A549 (cell line): ENCODE data around the gene FAM13A. TPM values are rescaled to one million over a fixed set of nuclear protein-coding genes. Genes with fewer than 3 reads are reported as not detected.

Experiments used
- ATAC-seq, 2 experiments: fragments of 200-7000 bp in 1 of 2; fragments of >200 bp in 1 of 2; cut with Nextera tagmentation in 1 of 2; cut with Tn5 transposase in 1 of 2; 3 replicates each; pipeline versions ENCODE4 v1.8.0 to v1.9.1; 2018 to 2020; ENCODE audit warnings: mild to moderate bottlenecking in 1 of 2, moderate library complexity in 1 of 2
- CTCF ChIA-PET: fragments of 300-600 bp; sonication (Branson Sonifier 250); formaldehyde crosslinking; extraction: SDS; loops from one replicate; lab custom pipeline; 2021; ENCODE audit warnings: antibody characterized with exemption, inconsistent platforms; lab: Yijun Ruan, JAX
- POLR2A ChIA-PET: fragments of 350-600 bp; formaldehyde crosslinking; extraction: SDS; loops from one replicate; lab custom pipeline; 2021; ENCODE audit warnings: antibody characterized with exemption, inconsistent platforms; lab: Yijun Ruan, JAX
- DNase-seq, 2 experiments: peaks; one replicate each; pipeline versions ENCODE4 v3.0.0 to v3.0.0-alpha.2; 2011 to 2016; ENCODE audit warnings: low read depth in 1 of 2, low spot score in 1 of 2
- FAIRE-seq: peaks from 2 replicates; lab custom pipeline; 2011; peaks lifted over from hg19 to GRCh38; lab: Jason Lieb, UNC
- H3K27ac ChIP-seq, 2 experiments: fragments of >200 bp; sonication (Bioruptor Twin); formaldehyde crosslinking; 3 replicates each; pipeline ENCODE4 v1.5.1; 2016 to 2017
- H3K4me1 ChIP-seq: fragments of >200 bp; sonication (Bioruptor Twin); formaldehyde crosslinking; 3 replicates; pipeline ENCODE4 v1.6.1; 2016
- H3K4me2 ChIP-seq: fragments of >200 bp; sonication (Bioruptor Twin); formaldehyde crosslinking; 3 replicates; pipeline ENCODE4 v1.6.1; 2016
- H3K4me3 ChIP-seq: fragments of >200 bp; sonication (Bioruptor Twin); formaldehyde crosslinking; 3 replicates; pipeline ENCODE4 v1.5.1; 2016
- H3K9me3 ChIP-seq: fragments of >200 bp; sonication (Bioruptor Twin); formaldehyde crosslinking; 3 replicates; pipeline ENCODE4 v1.6.1; 2016
- BHLHE40 ChIP-seq: IDR thresholded peaks from 2 replicates; pipeline ENCODE4 v1.6.1; 2012; ENCODE audit warnings: low read depth, low read length, inconsistent platforms
- CTCF ChIP-seq: fragments of >200 bp; sonication (Bioruptor Twin); formaldehyde crosslinking; IDR thresholded peaks from 3 replicates; pipeline ENCODE4 v1.5.1; 2016
- E2F6 ChIP-seq: IDR thresholded peaks from 2 replicates; pipeline ENCODE4 v1.6.1; 2012; ENCODE audit warnings: low read depth, borderline replicate concordance
- EHF ChIP-seq: fragments of 250-450 bp; sonication (Bioruptor Pico); IDR thresholded peaks from 2 replicates; pipeline ENCODE4 v1.5.0; 2020; ENCODE audit warnings: mild to moderate bottlenecking
- ESRRA ChIP-seq: fragments of 150-350 bp; IDR thresholded peaks from 2 replicates; pipeline ENCODE4 v1.6.1; 2014; ENCODE audit warnings: mild to moderate bottlenecking, low read length, borderline replicate concordance
- FOSL2 ChIP-seq, 2 experiments: fragments of 450-650 bp in 1 of 2; fragments of >200 bp in 1 of 2; sonication (Bioruptor Twin) in 1 of 2; formaldehyde crosslinking; IDR thresholded peaks; 2 replicates each; pipeline versions ENCODE4 v1.5.0 to v1.6.1; 2016 to 2020; ENCODE audit warnings: mild to moderate bottlenecking in 1 of 2, moderate library complexity in 1 of 2
- GATA3 ChIP-seq: IDR thresholded peaks from 2 replicates; pipeline ENCODE4 v1.6.1; 2012; ENCODE audit warnings: borderline replicate concordance
- HDAC2 ChIP-seq: fragments of 200-600 bp; sonication (generic); IDR thresholded peaks from 2 replicates; pipeline ENCODE4 v1.6.1; 2016
- HEYL ChIP-seq: fragments of 250-450 bp; sonication (Bioruptor Pico); IDR thresholded peaks from 2 replicates; pipeline ENCODE4 v1.8.0; 2021; ENCODE audit warnings: mild to moderate bottlenecking, moderate library complexity
- HOXA7 ChIP-seq: fragments of 250-450 bp; sonication (Bioruptor Pico); IDR thresholded peaks from 2 replicates; pipeline ENCODE4 v1.5.0; 2020; ENCODE audit warnings: mild to moderate bottlenecking, moderate library complexity
- HOXB5 ChIP-seq: fragments of 250-450 bp; sonication (Bioruptor Pico); IDR thresholded peaks from 2 replicates; pipeline ENCODE4 v1.5.0; 2020; ENCODE audit warnings: mild to moderate bottlenecking, moderate library complexity
- MAFK ChIP-seq: fragments of 450-650 bp; IDR thresholded peaks from 2 replicates; pipeline ENCODE4 v1.6.1; 2014; ENCODE audit not compliant: partially characterized antibody
- MAX ChIP-seq: IDR thresholded peaks from 2 replicates; pipeline ENCODE4 v1.6.1; 2012
- MAZ ChIP-seq: fragments of 150-350 bp; IDR thresholded peaks from 2 replicates; pipeline ENCODE4 v1.6.1; 2014; ENCODE audit warnings: antibody characterized with exemption, low read depth, low read length, borderline replicate concordance
- NPAS2 ChIP-seq: fragments of 250-450 bp; sonication (Bioruptor Pico); IDR thresholded peaks from 2 replicates; pipeline ENCODE4 v1.8.0; 2022; ENCODE audit warnings: mild to moderate bottlenecking, moderate library complexity, borderline replicate concordance
- NR3C1 ChIP-seq: fragments of >200 bp; sonication (Bioruptor Twin); formaldehyde crosslinking; IDR thresholded peaks from 3 replicates; pipeline ENCODE4 v1.6.1; 2017
- POLR2A ChIP-seq: IDR thresholded peaks from 2 replicates; pipeline ENCODE4 v1.6.1; 2012; ENCODE audit warnings: mild to moderate bottlenecking, low read length
- POLR2AphosphoS2 ChIP-seq: conservative IDR thresholded peaks from 2 replicates; pipeline ENCODE4 v1.6.1; 2012; ENCODE audit warnings: low read length, improper control_type of control experiment, inconsistent platforms
- REST ChIP-seq: fragments of 200-600 bp; sonication (generic); IDR thresholded peaks from 2 replicates; pipeline ENCODE4 v1.6.1; 2016; ENCODE audit warnings: antibody characterized with exemption, mild to moderate bottlenecking, moderate library complexity
- RFX5 ChIP-seq: fragments of 450-650 bp; IDR thresholded peaks from 2 replicates; pipeline ENCODE4 v1.7.1; 2014; ENCODE audit warnings: antibody characterized with exemption, mild to moderate bottlenecking, moderate library complexity
- RNF2 ChIP-seq: fragments of 200-600 bp; sonication (generic); IDR thresholded peaks from 2 replicates; pipeline ENCODE4 v1.6.1; 2016; ENCODE audit warnings: low read depth, mild to moderate bottlenecking, antibody characterized with exemption, moderate library complexity, borderline replicate concordance
- USF2 ChIP-seq: fragments of 450-650 bp; IDR thresholded peaks from 2 replicates; pipeline ENCODE4 v1.6.1; 2014; ENCODE audit warnings: antibody characterized with exemption
- ZC3H11A ChIP-seq: fragments of 450-650 bp; IDR thresholded peaks from 2 replicates; pipeline ENCODE4 v1.6.1; 2014; ENCODE audit warnings: antibody characterized with exemption, mild to moderate bottlenecking
- ZFP36 ChIP-seq: fragments of 450-650 bp; IDR thresholded peaks from 2 replicates; pipeline ENCODE4 v1.6.1; 2014; ENCODE audit warnings: borderline replicate concordance; ENCODE audit not compliant: partially characterized antibody
- WGBS: methylation state at CpG from one replicate; pipeline ENCODE4 v1.1.6; 2017; ENCODE audit errors: missing lambda C conversion rate; 5-methylcytosine and 5-hydroxymethylcytosine counted together
- polyA plus RNA-seq, 4 experiments: library from polyadenylated mRNA; depleted of rRNA in 3 of 4; stranded (reverse); fragments of >200 nt; fragmentation: RNase III in 1 of 4; extraction: RNeasy Plus Mini Kit Qiagen cat#74134 plus additional on column Dnase treatment in 1 of 4; gene quantifications; 2 replicates in 3 of 4; 3 replicates in 1 of 4; pipeline ENCODE4 v1.2.3, GENCODE V29; 2011 to 2017

Gene FAM13A
- polyA plus RNA-seq, 2 of the 4 experiments (the other 2 are of a cell fraction): 6.5 to 22.0 TPM

- H3K4me3 ChIP-seq: no peak overlapping the region
- FAIRE-seq (no peak), ATAC-seq (no peak)
- 90% methylated on average over 8 of the region's 8 CpGs for WGBS
- 0 out of 3 replicates have a peak overlapping the region, but pooled peaks have one; percentile 13 for H3K4me2 ChIP-seq
- no peak overlapping the region for H3K27ac ChIP-seq
- TF ChIP-seq POLR2A (no peak), RFX5 (no peak)
- TF ChIP-seq, all 56 proteins: peak for 0
- POLR2A ChIA-PET: no interaction called here
- H3K9me3 ChIP-seq: no peaks in the 10 kb centered on the region
- CTCF ChIA-PET: no interaction called here
- peaks cover 25% of the 10 kb centered on the region; the same call in 2 of the 3 replicates for H3K4me1 ChIP-seq
- DNase-seq: no peak
Observed at GRCh38 chr4:88843067-88843685, 213.8 kb downstream of the FAM13A start.

- WGBS: 92% methylated on average over 4 of the region's 4 CpGs
Observed at GRCh38 chr4:88841635-88842034, 215.3 kb downstream of the FAM13A start.

GRCh38 chr4:88836216-88836615 is 220.8 kb downstream of the FAM13A start:
- POLR2A ChIA-PET: no interaction called here
- Histone ChIP-seq H3K4me3 (no peak overlapping the region), H3K9me3 (no peaks in the 10 kb centered on the region), H3K4me2 (no peak overlapping the region), H3K4me1 (no peaks in the 10 kb centered on the region), H3K27ac (no peak overlapping the region)
- FAIRE-seq (no peak), ATAC-seq (no peak), DNase-seq (no peak)
- TF ChIP-seq MAFK (no peak), MAZ (no peak), USF2 (no peak), BHLHE40 (no peak), ESRRA (no peak)
- CTCF ChIA-PET: interaction anchor here (0.8 kb wide), 1 partner anchor 186 kb away, joined by 4 read pairs; no protein-coding TSS in a partner anchor

More at GRCh38 chr4:88841635-88842034, 215.3 kb downstream of the FAM13A start:
- FAIRE-seq (no peak), DNase-seq (no peak), ATAC-seq (no peak)
- Histone ChIP-seq H3K4me1 (peaks cover 17% of the 10 kb centered on the region; the same call in 2 of the 3 replicates), H3K9me3 (no peaks in the 10 kb centered on the region), H3K27ac (no peak overlapping the region), H3K4me2 (no peak overlapping the region), H3K4me3 (no peak overlapping the region)
- CTCF ChIA-PET: no interaction called here
- POLR2A ChIA-PET: no interaction called here
- TF ChIP-seq GATA3: no peak
- no peak for TF ChIP-seq NPAS2

- H3K27ac ChIP-seq: no peak overlapping the region
- 83% methylated on average over 4 of the region's 4 CpGs for WGBS
- CTCF ChIA-PET: no interaction called here
- DNase-seq: no peak
- no peak overlapping the region for H3K4me3 ChIP-seq
- POLR2A ChIA-PET: no interaction called here
- no peak for TF ChIP-seq CTCF
- TF ChIP-seq POLR2AphosphoS2: no peak
- TF ChIP-seq RNF2: no peak
- no peak for TF ChIP-seq FOSL2 (IDR thresholded peaks at IDR 0.05)
- no peak for TF ChIP-seq FOSL2 (CRISPR knock-in tag; IDR thresholded peaks at IDR 0.05)
- TF ChIP-seq HOXB5 (CRISPR knock-in tag): no peak
- TF ChIP-seq MAZ: no peak
- TF ChIP-seq ZC3H11A: no peak
- no peak for TF ChIP-seq NR3C1
- no peak for TF ChIP-seq E2F6
- no peak for TF ChIP-seq HEYL (CRISPR knock-in tag)
- no peak for TF ChIP-seq HOXA7 (CRISPR knock-in tag)
- TF ChIP-seq MAX: no peak
- TF ChIP-seq HDAC2: no peak
- no peak for TF ChIP-seq REST
- TF ChIP-seq RFX5: no peak
- no peak for TF ChIP-seq ZFP36
- no peak for TF ChIP-seq EHF (CRISPR knock-in tag)
- H3K4me1 ChIP-seq: no peaks in the 10 kb centered on the region
- no peak for FAIRE-seq
- no peak overlapping the region for H3K4me2 ChIP-seq
- H3K9me3 ChIP-seq: no peaks in the 10 kb centered on the region
- no peak for ATAC-seq
Observed at GRCh38 chr4:88831031-88831430, 226.0 kb downstream of the FAM13A start.
